SK-N-MC (cell line): ENCODE measurements around the gene DNAJC11.

Source experiments
- EZH2 ChIP-seq: fragments of 200-600 bp; sonication (generic); IDR thresholded peaks from one replicate; pipeline ENCODE4 v1.6.1; 2017; ENCODE audit warnings: antibody characterized with exemption
- FOXP2 ChIP-seq: optimal IDR thresholded peaks from 2 replicates; pipeline ENCODE3; 2011; ENCODE audit warnings: mild to moderate bottlenecking, moderate library complexity; ENCODE audit not compliant: insufficient read depth; ENCODE audit errors: extremely low read length, control extremely low read depth
- POLR2AphosphoS5 ChIP-seq: IDR thresholded peaks from 2 replicates; pipeline ENCODE4 v1.6.1; 2012; ENCODE audit warnings: mild to moderate bottlenecking, low read depth, low read length, borderline replicate concordance

DNA sequence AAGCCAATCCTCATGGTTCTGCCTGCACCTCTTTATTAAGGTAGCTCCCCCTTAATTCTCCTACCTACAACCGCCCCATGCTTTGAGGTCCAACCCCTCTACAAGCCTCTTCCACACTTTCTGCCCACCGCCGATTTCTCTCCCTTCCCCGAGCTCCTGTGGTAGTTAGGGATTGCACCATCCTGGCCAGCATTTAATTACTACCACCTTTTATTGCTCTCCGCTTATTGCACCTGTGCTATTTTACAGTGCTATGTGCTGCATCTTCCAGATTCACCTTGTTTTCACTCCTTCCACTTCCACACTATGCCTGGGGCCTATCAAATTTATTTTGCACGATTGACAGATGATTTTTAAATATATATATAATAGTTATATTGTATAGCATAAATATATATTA lies 29.3 kb upstream of the DNAJC11 start:
- TF ChIP-seq EZH2 (no peak), POLR2AphosphoS5 (no peak), FOXP2 (no peak)
